ENCODE results near the gene ZBTB17. TPM values are rescaled to one million over a fixed set of nuclear protein-coding genes. Genes with fewer than 3 reads are reported as not detected.

ZBTB17 gene
- total and polyA plus RNA-seq, 8 donors, result 16.2 to 106 (median 18.0) TPM

GRCh38 chr1:15963363-15963967, 12.4 kb downstream of the ZBTB17 start:
- Histone ChIP-seq H3K4me3 (no peak overlapping the region), H3K4me1 (peaks cover 0 to 14% (median 7%) of the 10 kb centered on the region in 3 donors), H3K27me3 (no peaks in the 10 kb centered on the region), H3K27ac (no peak overlapping the region), H3K36me3 (no peaks in the 10 kb centered on the region), H3K9me3 (no peaks in the 10 kb centered on the region)
- no peak for FAIRE-seq
- no peak for DNase-seq
- no peak for ATAC-seq
- TF ChIP-seq CTCF (IDR thresholded peaks at IDR 0.05), result no peak
- intact Hi-C loops (cut with DNase I), result no loop called here

GRCh38 chr1:15962671-15963362, 13.1 kb downstream of the ZBTB17 start:
- no peak for DNase-seq
- no peak overlapping the region for H3K4me3 ChIP-seq
- H3K27ac ChIP-seq, result no peak overlapping the region
- H3K36me3 ChIP-seq, result no peaks in the 10 kb centered on the region
- H3K9me3 ChIP-seq, result no peaks in the 10 kb centered on the region
- no peak for ATAC-seq
- peaks cover 0 to 15% (median 9%) of the 10 kb centered on the region in 3 donors for H3K4me1 ChIP-seq
- no peak for FAIRE-seq
- H3K27me3 ChIP-seq, result no peaks in the 10 kb centered on the region
- no peak for TF ChIP-seq CTCF (IDR thresholded peaks at IDR 0.05)
- 83 to 85% methylated on average over 8 of the region's 8 CpGs for WGBS, 2 donors
- intact Hi-C loops (cut with DNase I), result no loop called here

GRCh38 chr1:15962176-15962575, 13.7 kb downstream of the ZBTB17 start:
- Histone ChIP-seq H3K36me3 (no peaks in the 10 kb centered on the region), H3K4me3 (no peak overlapping the region), H3K27me3 (no peaks in the 10 kb centered on the region), H3K4me1 (peaks cover 0 to 15% (median 9%) of the 10 kb centered on the region in 3 donors), H3K27ac (no peak overlapping the region), H3K9me3 (no peaks in the 10 kb centered on the region)
- 88 to 92% methylated on average over 6 of the region's 6 CpGs for WGBS, 2 donors
- no peak for FAIRE-seq
- intact Hi-C loops (cut with DNase I), result no loop called here
- no peak for DNase-seq
- TF ChIP-seq CTCF (IDR thresholded peaks at IDR 0.05), result no peak
- no peak for ATAC-seq

GRCh38 chr1:15961492-15961891, 14.4 kb downstream of the ZBTB17 start:
- intact Hi-C loops (cut with DNase I), result no loop called here
- DNase-seq (no peak), FAIRE-seq (no peak), ATAC-seq (no peak)
- Histone ChIP-seq H3K36me3 (no peaks in the 10 kb centered on the region), H3K27ac (no peak overlapping the region), H3K4me3 (no peak overlapping the region), H3K4me1 (peaks cover 0 to 12% (median 9%) of the 10 kb centered on the region in 3 donors), H3K9me3 (no peaks in the 10 kb centered on the region), H3K27me3 (no peaks in the 10 kb centered on the region)
- WGBS, 2 donors, result 88 to 89% methylated on average over 11 of the region's 11 CpGs
- TF ChIP-seq CTCF (IDR thresholded peaks at IDR 0.05), result no peak

GRCh38 chr1:15960808-15961207, 15.1 kb downstream of the ZBTB17 start:
- no peak for TF ChIP-seq CTCF (IDR thresholded peaks at IDR 0.05)
- H3K9me3 ChIP-seq, result no peaks in the 10 kb centered on the region
- H3K27ac ChIP-seq, result no peak overlapping the region
- no peaks in the 10 kb centered on the region for H3K36me3 ChIP-seq
- DNase-seq (no peak), ATAC-seq (no peak), FAIRE-seq (no peak)
- H3K27me3 ChIP-seq, result no peaks in the 10 kb centered on the region
- intact Hi-C loops (cut with DNase I), result no loop called here
- H3K4me3 ChIP-seq, result no peak overlapping the region
- H3K4me1 ChIP-seq, result peaks cover 0 to 9% (median 9%) of the 10 kb centered on the region in 3 donors
- 93 to 96% methylated on average over 5 of the region's 5 CpGs for WGBS, 2 donors

All from pancreas (tissue), 10 donors.